SK-N-MC (cell line): ENCODE results near the gene MEF2D.

Experiments used
- DNase-seq: peaks from one replicate; pipeline ENCODE4 v3.0.0-alpha.2; 2011; ENCODE audit warnings: low read depth, low spot score
- H3K27ac ChIP-seq: fragments of 200-600 bp; sonication (generic); 2 replicates; pipeline ENCODE4 v1.5.1; 2016; ENCODE audit warnings: mixed run types
- H3K36me3 ChIP-seq: fragments of 200-600 bp; sonication (generic); 2 replicates; pipeline ENCODE4 v1.6.1; 2017; ENCODE audit warnings: antibody characterized with exemption, low read length, mixed read lengths; ENCODE audit not compliant: insufficient read depth
- H3K4me3 ChIP-seq: fragments of 200-600 bp; sonication (generic); 2 replicates; pipeline ENCODE4 v1.5.1; 2016
- H3K9ac ChIP-seq: fragments of 200-600 bp; sonication (generic); 2 replicates; pipeline ENCODE4 v1.8.0; 2017; ENCODE audit warnings: mixed run types, mixed read lengths; ENCODE audit not compliant: insufficient read length
- H3K9me3 ChIP-seq: fragments of 200-600 bp; sonication (generic); 2 replicates; pipeline ENCODE4 v1.6.1; 2017; ENCODE audit warnings: low read depth, mild to moderate bottlenecking, antibody characterized with exemption, low read length, moderate library complexity, mixed read lengths
- EZH2 ChIP-seq: fragments of 200-600 bp; sonication (generic); IDR thresholded peaks from one replicate; pipeline ENCODE4 v1.6.1; 2017; ENCODE audit warnings: antibody characterized with exemption
- FOXP2 ChIP-seq: optimal IDR thresholded peaks from 2 replicates; pipeline ENCODE3; 2011; ENCODE audit warnings: mild to moderate bottlenecking, moderate library complexity; ENCODE audit not compliant: insufficient read depth; ENCODE audit errors: extremely low read length, control extremely low read depth
- POLR2AphosphoS5 ChIP-seq: IDR thresholded peaks from 2 replicates; pipeline ENCODE4 v1.6.1; 2012; ENCODE audit warnings: mild to moderate bottlenecking, low read depth, low read length, borderline replicate concordance

The MEF2D gene

GRCh38 chr1:156494309-156494895 is 6.2 kb downstream of the MEF2D start:
- Histone ChIP-seq H3K36me3 (no peaks in the 10 kb centered on the region), H3K27ac (no peak overlapping the region), H3K9me3 (no peaks in the 10 kb centered on the region), H3K9ac (no peak overlapping the region), H3K4me3 (no peak overlapping the region)
- TF ChIP-seq FOXP2 (no peak), EZH2 (no peak), POLR2AphosphoS5 (no peak)
- DNase-seq: no peak

DNA sequence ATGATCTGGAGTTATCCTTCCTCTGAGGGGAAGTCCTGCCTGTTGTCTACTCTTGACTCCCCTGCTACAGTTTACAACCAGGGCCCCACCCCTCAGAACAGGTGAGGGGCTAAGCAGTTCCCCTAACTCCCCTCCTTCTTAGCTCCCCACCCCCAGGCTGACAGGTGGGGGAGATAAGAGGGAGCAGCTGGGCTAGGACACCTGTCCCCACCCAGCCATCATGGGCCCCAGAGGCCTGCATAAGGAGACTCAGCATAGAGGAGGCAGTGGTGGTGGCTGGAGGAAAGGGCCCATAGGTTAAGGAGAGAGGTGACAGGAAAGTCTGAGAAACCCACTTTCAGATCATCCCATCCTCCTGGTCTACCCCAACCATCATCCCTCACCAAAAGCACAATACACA is 6.8 kb downstream of the MEF2D start:
- Histone ChIP-seq H3K4me3 (no peak overlapping the region), H3K27ac (no peak overlapping the region)
- TF ChIP-seq FOXP2 (no peak), EZH2 (no peak), POLR2AphosphoS5 (no peak)

GRCh38 chr1:156493154-156493631 is 7.4 kb downstream of the MEF2D start:
- DNase-seq: no peak
- TF ChIP-seq POLR2AphosphoS5 (no peak), FOXP2 (no peak), EZH2 (no peak)
- Histone ChIP-seq H3K9me3 (no peaks in the 10 kb centered on the region), H3K9ac (no peak overlapping the region), H3K27ac (no peak overlapping the region), H3K36me3 (no peaks in the 10 kb centered on the region), H3K4me3 (no peak overlapping the region)

More for the DNA sequence above, 6.8 kb downstream of the MEF2D start:
- DNase-seq: no peak
- Histone ChIP-seq H3K9ac (no peak overlapping the region), H3K36me3 (no peaks in the 10 kb centered on the region), H3K9me3 (no peaks in the 10 kb centered on the region)

DNA sequence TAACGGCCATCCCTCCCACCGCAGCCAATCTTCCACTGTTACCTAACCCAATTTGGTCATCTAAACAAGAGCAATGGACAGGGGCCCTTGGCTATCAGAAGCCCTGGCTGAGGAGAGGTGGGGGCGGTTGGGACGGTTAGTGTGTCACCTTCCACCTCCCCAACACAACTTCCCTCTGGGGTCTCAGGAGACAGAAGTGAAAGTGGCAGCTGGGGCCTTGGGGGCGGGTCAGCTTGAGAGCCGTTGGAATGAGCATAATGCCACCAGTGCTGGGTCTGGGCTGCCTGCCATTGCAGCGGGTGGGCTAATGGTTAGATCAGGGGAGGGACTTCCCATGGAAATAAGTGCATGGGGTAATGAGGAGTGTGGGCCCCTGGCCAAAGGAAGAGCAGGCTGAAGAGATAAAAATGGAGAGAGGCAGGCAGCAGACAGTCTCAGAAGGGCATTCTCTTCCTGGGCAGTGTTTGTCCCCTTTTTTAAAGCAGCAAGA is 7.9 kb downstream of the MEF2D start:
- Histone ChIP-seq H3K36me3 (no peaks in the 10 kb centered on the region), H3K4me3 (no peak overlapping the region), H3K9me3 (no peaks in the 10 kb centered on the region), H3K27ac (no peak overlapping the region), H3K9ac (no peak overlapping the region)
- no peak for TF ChIP-seq EZH2
- no peak for TF ChIP-seq POLR2AphosphoS5
- TF ChIP-seq FOXP2: no peak
- no peak for DNase-seq

- no peak for TF ChIP-seq POLR2AphosphoS5
- Histone ChIP-seq H3K9me3 (no peaks in the 10 kb centered on the region), H3K9ac (no peak overlapping the region), H3K4me3 (no peak overlapping the region), H3K36me3 (no peaks in the 10 kb centered on the region), H3K27ac (no peak overlapping the region)
- DNase-seq: no peak
Observed at GRCh38 chr1:156492013-156492590, 8.5 kb downstream of the MEF2D start.

DNA sequence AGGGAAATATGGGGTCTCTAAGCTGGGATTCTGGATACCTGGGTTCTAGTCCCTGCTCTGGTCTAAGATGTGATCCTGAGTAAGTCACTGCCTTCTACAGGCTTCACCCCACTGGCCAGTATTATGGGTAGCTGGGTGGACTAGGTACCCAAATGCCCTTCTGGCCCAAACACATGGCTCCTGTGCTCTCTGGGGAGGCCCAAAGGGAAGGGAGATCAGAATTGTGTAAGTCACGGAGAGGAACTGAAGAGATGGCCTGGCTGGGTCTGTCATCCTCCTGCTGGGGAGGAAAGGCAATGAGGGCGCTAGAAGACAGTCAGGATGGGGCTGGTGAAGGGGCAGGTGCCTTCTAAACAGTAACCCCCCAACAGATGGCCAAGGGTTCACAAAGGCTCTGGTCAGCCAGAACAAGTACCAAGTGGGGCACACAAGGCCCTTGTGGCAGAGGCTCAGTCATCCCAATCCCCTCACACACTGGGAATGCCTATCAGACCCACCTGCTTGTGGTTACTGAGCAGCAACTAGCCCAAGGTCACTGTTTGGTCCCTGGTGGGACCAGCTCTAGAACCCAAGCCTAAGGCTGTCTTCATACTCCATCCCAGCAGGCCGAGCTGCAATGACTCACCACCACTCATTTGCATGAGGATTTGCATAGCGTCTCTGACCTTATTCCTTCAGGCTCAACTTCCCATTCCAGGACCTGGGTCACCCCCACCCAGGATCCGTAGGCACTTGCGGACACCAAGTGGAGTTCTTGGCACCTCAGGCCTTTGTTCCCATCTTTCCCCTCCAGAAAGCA is 9.2 kb downstream of the MEF2D start:
- Histone ChIP-seq H3K27ac (no peak overlapping the region), H3K9ac (no peak overlapping the region)

DNA sequence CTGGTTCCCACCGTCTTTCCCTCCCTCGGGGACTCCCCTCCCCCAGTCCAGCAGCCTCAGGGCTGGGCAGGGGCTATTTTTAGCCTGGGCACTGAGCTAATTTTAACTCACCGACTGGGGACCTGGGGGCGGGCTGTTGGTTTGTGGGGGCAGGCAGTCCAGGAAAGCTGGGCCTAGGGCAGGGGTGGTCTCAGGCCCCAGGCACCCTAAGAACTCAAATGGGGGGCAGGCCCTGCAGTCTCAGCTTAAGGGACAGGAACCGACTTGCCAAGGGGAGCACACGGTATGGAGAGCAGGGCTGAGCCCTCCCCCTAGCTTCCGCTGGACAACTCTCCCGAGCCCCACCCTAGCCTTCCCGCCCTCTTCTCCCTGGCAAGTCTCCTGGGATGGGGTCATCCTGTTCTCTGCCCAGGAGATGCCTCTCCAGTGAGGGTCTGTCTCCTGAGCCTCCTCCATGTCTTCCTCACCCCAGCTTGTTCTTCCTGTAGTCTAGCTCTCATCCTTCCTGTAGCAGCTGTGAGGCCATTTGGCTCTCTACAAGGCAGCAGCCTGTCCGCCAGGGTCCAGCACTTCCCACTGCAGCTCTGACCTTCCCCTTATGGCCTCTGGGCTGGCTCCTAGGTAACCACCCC is 10.1 kb downstream of the MEF2D start:
- Histone ChIP-seq H3K9me3 (no peaks in the 10 kb centered on the region), H3K27ac (no peak overlapping the region), H3K4me3 (no peak overlapping the region), H3K36me3 (no peaks in the 10 kb centered on the region), H3K9ac (no peak overlapping the region)
- no peak for DNase-seq
- no peak for TF ChIP-seq FOXP2
- no peak for TF ChIP-seq POLR2AphosphoS5
- no peak for TF ChIP-seq EZH2

More for the DNA sequence above, 9.2 kb downstream of the MEF2D start:
- no peaks in the 10 kb centered on the region for H3K36me3 ChIP-seq
- H3K9me3 ChIP-seq: no peaks in the 10 kb centered on the region
- TF ChIP-seq EZH2 (no peak), POLR2AphosphoS5 (no peak), FOXP2 (no peak)
- no peak for DNase-seq
- H3K4me3 ChIP-seq: no peak overlapping the region

DNA sequence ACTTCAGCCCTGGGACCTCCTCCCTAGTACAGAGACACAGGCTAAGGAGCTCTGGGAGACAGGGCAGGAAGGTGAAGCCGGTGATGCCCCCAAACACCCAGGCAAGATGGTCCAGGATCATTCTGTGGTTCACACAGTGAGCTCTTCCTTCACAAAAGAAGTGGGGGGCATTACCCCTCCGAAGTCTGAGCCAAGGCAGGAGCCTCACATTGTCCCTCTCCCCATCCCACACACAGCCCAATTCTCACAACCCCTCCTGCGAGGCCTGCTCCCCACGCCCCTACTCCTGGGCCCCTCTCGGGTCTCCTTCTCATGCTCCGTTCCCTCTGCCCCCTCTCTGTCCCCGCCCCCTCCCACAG is 10.7 kb downstream of the MEF2D start:
- H3K9ac ChIP-seq: no peak overlapping the region

More for the DNA sequence above, 10.7 kb downstream of the MEF2D start:
- DNase-seq: no peak
- Histone ChIP-seq H3K4me3 (no peak overlapping the region), H3K9me3 (no peaks in the 10 kb centered on the region), H3K36me3 (no peaks in the 10 kb centered on the region), H3K27ac (no peak overlapping the region)
- TF ChIP-seq POLR2AphosphoS5 (no peak), EZH2 (no peak), FOXP2 (no peak)
